Ishikawa (cell line): Measurements from ENCODE around the gene IGSF5.

Experiments
- CEBPB ChIP-seq: IDR thresholded peaks from 2 replicates; pipeline ENCODE4 v1.6.1; 2012
- CREB1 ChIP-seq: IDR thresholded peaks from 2 replicates; pipeline ENCODE4 v1.6.1; 2012; ENCODE audit warnings: low read depth
- EGR1 ChIP-seq: IDR thresholded peaks from 2 replicates; pipeline ENCODE4 v1.6.1; 2012
- EP300 ChIP-seq: IDR thresholded peaks from 2 replicates; pipeline ENCODE4 v1.6.1; 2012; ENCODE audit warnings: borderline replicate concordance
- FOXM1 ChIP-seq: IDR thresholded peaks from 2 replicates; pipeline ENCODE4 v1.6.1; 2012; ENCODE audit warnings: low read depth, borderline replicate concordance
- NFIC ChIP-seq: IDR thresholded peaks from 2 replicates; pipeline ENCODE4 v1.6.1; 2012
- RAD21 ChIP-seq: IDR thresholded peaks from 2 replicates; pipeline ENCODE4 v1.6.1; 2012; ENCODE audit warnings: low read depth
- TAF1 ChIP-seq: IDR thresholded peaks from 2 replicates; pipeline ENCODE4 v1.6.1; 2012; ENCODE audit warnings: low read depth, mild to moderate bottlenecking
- TCF12 ChIP-seq: IDR thresholded peaks from 2 replicates; pipeline ENCODE4 v1.6.1; 2012; ENCODE audit warnings: low read depth
- TEAD4 ChIP-seq: IDR thresholded peaks from 2 replicates; pipeline ENCODE4 v1.6.1; 2012
- YY1 ChIP-seq: IDR thresholded peaks from 2 replicates; pipeline ENCODE4 v1.6.1; 2012; ENCODE audit warnings: low read depth
- ZBTB7A ChIP-seq: IDR thresholded peaks from 2 replicates; pipeline ENCODE4 v1.6.1; 2012; ENCODE audit warnings: low read depth
- TF ChIP-seq, protein P1 (sequence below): IDR thresholded peaks from 2 replicates; pipeline ENCODE4 v1.6.1; 2012; ENCODE audit warnings: low read depth, mild to moderate bottlenecking
- TF ChIP-seq, protein P2 (sequence below): IDR thresholded peaks from 2 replicates; pipeline ENCODE4 v1.6.1; 2012
- TF ChIP-seq, protein P3 (sequence below): IDR thresholded peaks from 2 replicates; pipeline ENCODE4 v1.6.1; 2012

The IGSF5 gene

DNA sequence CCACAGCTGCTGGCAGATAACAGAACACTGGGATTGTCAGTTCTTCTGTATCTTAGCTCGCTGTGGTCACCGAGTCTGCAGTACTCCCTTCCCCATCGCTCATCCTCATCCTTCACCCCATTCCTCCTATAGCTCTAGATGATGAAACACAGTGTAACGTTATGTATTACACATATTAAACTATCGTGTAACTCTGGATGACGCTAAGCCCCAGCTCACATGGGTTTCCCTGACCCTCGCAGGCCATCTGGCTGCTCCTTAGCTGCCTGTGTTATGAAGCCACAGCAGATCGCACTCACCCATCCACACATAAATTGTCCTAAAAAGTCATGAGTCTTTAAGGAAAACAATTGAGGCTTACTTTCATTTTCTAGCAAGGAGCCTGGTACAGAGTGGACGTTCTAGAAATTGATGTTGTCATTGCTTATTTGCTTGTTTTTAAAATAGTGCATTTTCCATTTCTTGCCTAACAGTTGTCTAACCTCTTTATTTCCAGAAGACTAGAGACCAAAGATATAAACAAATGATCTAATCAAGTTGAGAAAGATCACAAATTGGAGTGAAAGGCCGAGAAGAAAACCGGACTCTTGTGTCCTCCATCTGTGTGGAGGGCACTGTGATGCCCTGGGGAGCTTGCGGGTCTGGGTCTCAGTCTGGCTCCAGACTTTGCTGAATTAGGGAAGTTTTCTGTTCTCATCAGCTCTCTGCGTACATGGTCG lies 97.9 kb downstream of the IGSF5 start:
- TF ChIP-seq EGR1, result no peak
- TF ChIP-seq TEAD4, result no peak
- TF ChIP-seq TCF12, result no peak
- TF ChIP-seq TAF1, result no peak
- TF ChIP-seq, protein P1, sequence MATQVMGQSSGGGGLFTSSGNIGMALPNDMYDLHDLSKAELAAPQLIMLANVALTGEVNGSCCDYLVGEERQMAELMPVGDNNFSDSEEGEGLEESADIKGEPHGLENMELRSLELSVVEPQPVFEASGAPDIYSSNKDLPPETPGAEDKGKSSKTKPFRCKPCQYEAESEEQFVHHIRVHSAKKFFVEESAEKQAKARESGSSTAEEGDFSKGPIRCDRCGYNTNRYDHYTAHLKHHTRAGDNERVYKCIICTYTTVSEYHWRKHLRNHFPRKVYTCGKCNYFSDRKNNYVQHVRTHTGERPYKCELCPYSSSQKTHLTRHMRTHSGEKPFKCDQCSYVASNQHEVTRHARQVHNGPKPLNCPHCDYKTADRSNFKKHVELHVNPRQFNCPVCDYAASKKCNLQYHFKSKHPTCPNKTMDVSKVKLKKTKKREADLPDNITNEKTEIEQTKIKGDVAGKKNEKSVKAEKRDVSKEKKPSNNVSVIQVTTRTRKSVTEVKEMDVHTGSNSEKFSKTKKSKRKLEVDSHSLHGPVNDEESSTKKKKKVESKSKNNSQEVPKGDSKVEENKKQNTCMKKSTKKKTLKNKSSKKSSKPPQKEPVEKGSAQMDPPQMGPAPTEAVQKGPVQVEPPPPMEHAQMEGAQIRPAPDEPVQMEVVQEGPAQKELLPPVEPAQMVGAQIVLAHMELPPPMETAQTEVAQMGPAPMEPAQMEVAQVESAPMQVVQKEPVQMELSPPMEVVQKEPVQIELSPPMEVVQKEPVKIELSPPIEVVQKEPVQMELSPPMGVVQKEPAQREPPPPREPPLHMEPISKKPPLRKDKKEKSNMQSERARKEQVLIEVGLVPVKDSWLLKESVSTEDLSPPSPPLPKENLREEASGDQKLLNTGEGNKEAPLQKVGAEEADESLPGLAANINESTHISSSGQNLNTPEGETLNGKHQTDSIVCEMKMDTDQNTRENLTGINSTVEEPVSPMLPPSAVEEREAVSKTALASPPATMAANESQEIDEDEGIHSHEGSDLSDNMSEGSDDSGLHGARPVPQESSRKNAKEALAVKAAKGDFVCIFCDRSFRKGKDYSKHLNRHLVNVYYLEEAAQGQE, result no peak
- no peak for TF ChIP-seq FOXM1
- no peak for TF ChIP-seq CEBPB
- TF ChIP-seq YY1, result no peak
- TF ChIP-seq EP300, result no peak
- no peak for TF ChIP-seq RAD21

DNA sequence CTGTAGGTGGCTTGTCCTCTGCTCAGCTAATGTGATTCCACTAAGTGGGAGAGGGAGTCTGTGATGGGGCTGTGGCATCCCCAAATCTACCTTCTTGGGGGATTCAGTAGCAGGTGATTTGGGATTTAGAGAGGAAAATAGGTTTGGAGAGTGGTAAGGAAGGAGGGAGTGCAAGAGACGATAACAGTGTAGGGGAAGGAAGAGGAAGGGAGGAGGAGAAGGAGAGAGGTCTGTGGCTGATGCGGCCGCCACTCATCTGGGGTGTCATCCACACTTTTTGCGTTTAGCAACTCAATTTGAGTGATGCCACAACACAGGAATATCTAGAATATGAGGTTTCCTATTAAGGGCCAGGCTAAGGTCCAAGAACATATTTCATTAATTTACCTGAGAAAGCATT lies 98.5 kb downstream of the IGSF5 start:
- TF ChIP-seq NFIC (no peak), YY1 (no peak), CEBPB (no peak), EGR1 (no peak), EP300 (no peak), ZBTB7A (no peak), TEAD4 (no peak), FOXM1 (no peak), TAF1 (no peak), TCF12 (no peak), RAD21 (no peak), CREB1 (no peak)
- TF ChIP-seq, protein P1, result no peak
- TF ChIP-seq, protein P2, sequence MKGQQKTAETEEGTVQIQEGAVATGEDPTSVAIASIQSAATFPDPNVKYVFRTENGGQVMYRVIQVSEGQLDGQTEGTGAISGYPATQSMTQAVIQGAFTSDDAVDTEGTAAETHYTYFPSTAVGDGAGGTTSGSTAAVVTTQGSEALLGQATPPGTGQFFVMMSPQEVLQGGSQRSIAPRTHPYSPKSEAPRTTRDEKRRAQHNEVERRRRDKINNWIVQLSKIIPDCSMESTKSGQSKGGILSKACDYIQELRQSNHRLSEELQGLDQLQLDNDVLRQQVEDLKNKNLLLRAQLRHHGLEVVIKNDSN, result no peak
- TF ChIP-seq, protein P3, sequence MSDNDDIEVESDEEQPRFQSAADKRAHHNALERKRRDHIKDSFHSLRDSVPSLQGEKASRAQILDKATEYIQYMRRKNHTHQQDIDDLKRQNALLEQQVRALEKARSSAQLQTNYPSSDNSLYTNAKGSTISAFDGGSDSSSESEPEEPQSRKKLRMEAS, result no peak

DNA sequence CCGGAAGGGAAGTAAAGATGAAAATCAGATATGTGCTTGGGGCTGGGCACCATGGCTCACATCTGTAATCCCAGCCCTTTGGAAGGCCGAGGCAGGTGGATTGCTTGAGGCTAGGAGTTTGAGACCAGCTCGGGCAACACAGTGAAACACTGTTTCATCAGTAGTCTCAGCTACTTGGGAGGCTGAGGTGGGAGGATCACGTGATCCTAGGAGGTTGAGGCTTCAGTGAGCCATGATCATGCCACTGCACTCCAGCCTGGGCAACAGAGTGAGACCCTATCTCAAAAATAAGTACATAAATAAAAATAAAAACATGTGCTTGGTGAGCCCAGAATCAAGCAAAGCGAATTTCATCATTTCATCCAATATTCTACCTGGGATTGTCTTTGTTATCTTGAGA lies 98.9 kb downstream of the IGSF5 start:
- TF ChIP-seq, protein P2, result no peak
- TF ChIP-seq EGR1 (no peak), CREB1 (no peak), ZBTB7A (no peak), NFIC (no peak), CEBPB (no peak), YY1 (no peak), RAD21 (no peak), FOXM1 (no peak), TEAD4 (no peak), EP300 (no peak), TCF12 (no peak)
- TF ChIP-seq, protein P3, result no peak
- TF ChIP-seq, protein P1, result no peak

DNA sequence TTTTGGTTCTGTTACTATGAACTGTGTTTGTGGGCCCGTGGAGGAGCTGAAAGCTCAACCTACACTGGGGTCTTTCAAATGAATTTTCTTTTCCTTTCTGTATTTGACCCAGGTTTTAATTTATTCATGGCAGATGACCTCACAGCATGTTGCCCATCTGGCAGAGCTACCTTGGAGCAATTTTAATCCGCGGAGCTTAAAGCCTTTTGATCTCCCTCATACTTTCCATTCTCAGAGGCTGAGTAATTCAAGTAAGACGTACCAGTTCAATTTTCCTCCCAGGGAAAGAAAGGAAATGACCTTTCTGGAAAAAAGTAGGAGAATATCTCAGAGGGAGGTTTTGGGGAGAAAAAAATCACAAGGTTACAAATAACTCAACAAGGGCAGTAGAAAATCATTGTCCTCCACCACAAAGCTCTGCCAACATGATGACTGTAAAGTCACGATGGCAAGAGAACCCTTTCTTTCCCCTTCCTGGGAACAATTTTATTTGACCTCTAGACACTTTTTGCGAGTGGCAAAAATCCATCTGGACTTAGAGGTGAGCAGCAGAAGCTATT lies 100.7 kb downstream of the IGSF5 start:
- TF ChIP-seq NFIC (peak; percentile 55), RAD21 (0 out of 2 replicates have a peak, but pooled peaks have one; percentile 5), TCF12 (peak; percentile 70), EP300 (peak; percentile 84), FOXM1 (peak; percentile 77), TAF1 (no peak), TEAD4 (peak; percentile 85), ZBTB7A (no peak)
- TF ChIP-seq, protein P1, result no peak
